ENCODE data around the gene WDFY2.

The WDFY2 gene

DNA sequence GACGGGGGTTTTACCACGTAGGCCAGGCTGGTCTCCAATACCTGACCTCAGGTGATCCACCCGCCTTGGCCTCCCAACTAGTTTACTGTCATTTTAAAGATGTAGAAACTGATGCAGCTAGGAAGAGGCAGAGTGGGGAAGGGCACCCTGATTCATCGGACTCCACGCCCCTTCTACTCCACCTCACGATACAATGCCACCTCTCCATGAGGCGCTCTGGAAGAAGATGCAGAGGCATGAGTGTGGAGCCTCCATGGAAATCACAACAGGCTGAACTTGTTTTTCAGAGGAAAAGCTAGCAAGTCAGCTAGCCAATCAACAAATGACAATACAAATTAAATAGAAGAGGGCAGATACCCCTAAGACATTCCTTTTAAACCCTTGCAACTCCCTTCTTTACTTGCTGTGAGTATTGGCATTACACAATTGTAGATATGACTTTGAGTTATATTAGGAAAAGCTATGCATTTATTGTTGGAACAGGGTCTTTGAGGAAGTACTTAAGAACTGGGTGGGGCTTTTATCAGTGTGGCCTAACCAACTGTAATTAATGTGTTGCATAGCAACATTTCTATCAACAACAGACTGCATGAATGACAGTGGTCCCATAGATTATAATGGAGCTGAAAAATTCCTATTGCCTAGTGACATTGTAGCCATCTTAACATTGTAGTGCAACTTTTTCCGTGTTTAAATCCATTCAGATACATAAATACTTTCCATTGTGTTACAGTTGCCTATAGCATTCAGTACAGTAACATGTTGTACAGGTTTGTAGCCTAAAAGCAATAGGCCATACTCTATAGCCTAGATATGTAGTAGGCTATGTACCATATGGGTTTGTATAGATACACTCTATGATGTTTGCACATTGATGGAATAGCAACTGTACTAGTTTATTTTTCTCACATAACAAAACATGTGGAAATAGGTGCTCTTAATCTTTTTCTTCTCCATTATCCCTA, 17.6 kb downstream of the WDFY2 start:
- DNase-seq, result no peak

DNA sequence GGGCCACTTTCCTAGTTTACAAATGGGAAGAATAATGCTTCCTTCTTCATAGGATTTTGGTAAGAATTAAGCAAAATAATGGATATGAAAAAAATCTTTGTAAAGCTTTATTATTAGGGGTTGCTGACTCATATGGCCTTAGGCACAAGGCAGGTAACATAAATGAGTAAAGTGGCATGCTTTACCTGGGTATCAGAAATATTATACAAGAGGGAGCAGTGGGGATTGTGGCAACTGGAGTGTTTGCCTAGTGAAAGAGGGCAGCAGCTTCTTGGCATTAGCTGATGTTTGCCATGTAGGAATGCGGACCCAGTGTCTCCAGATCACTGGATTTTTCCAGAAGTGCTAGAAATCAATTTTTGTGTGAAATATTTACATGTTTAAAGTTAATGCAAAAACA, 19.5 kb downstream of the WDFY2 start:
- DNase-seq, result no peak

DNA sequence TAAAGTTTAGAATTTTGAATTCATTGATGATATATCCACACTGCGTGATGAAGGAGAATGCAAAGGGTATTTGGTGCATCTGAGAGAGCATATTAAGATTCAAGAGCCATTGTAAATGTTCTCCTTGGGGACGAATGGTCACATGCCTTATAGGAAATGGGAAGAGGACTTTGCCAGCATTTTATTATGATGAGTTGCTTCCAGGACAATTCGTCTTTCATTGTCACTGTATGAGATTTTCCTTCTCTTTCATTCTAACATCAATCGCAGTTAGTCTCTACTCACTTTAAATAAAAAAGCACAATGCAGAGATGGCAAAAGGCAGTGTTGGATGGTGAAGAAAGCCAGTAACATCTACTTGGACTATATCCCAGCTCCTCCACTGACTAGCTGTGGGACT, 21.4 kb downstream of the WDFY2 start:
- DNase-seq, result no peak

DNA sequence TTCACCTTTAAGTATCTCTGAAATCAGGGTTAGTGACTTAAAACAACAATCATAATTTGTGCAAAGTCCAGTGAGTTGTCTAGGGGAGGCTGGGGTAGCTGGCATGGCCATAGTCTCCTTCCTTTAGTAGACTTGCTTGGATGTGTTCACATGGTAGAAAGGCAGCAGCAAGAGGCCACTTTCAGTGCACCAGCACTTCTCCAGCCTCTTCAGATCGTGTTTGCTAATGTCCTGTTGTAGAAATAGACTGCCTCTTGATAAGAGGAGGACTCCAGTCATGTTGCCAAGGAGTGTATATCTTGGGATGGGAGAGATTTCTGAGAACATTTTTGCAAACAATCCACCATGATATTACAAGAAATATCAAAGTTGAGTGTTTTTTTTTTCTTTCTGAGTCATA, 22.9 kb downstream of the WDFY2 start:
- DNase-seq, result no peak

DNA sequence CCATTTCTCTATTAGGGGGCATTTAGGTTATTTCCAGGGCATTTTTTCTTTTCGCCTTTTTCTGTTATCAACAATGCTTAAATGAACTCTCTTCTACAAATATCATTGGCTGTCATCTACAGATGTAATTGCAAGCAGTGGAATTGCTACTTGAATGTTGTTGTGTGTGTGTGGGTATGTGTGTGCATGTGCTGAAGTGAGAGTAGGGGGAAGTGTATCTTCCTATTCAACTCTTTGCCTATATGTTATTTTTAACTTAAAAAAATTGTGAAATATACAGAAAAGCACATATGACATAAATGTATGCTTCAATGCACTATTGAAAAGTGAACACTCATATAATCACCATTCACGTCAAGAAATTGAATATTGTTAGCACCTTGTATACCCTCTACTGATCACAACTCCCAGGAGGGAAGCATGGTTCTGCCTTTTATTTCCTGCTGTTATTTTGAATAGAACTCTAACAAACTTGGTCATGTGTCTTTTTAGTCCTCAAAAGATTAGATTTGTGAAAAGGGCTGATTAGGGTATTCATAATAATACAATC, 24.7 kb downstream of the WDFY2 start:
- no peak for DNase-seq

DNA sequence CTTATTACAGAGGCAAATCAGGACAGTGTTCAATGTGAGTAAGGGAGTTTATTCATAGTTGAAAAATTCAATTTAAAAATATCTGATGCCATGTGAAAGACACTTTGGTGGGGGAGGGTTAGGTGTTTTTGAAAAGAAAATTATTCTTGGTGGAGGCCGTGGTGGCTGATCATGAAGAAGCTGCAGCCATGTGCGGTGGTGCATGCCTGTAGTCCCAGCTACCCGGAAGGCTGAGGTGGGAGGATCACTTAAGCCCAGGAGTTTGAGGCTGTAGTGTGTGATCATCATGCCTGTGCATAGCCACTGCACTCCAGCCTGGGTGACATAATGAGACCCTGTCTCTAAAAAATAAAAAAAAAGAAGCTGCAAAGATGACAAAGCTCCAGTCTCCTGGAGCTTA, 28.6 kb downstream of the WDFY2 start:
- DNase-seq, result no peak

DNA sequence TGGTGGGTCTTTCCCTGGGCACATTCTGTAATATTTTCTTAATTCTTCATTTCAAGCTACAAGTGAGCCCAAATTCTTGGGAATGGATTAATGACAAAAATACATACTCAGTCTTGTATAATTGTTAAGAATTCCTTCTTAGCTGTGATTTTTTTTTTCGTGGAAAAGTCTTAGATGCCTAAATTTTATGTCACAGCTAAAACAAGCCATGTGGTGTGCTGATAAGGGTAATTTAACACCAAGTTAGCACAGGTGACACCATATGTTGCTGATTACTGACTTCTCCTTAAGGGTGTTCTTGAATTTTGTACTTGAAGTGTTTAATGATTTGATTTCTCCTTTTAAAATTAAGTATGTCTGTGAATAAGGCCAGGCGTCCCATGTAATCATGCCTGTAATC, 29.3 kb downstream of the WDFY2 start:
- DNase-seq, result no peak

DNA sequence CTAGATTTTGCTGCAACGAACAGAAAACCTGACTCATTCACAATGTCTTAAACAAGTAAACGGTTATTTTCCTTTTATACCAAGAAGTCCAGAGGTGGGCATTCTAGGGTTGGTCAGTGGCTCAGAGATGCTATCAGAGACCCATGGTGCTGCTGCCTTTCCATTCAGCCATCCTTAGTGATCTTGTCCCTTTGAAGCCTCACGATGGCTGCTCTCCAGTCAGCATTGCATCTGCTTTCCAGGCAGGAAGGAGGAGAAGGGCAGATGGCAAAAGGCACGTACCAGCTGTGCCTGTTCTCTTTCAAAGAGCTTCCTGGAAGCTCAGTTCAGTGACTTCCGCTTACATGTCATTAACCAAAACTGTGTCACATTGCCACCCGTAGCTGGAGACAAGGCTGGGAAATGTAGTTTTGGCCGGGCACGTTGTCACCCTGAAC, 30.1 kb downstream of the WDFY2 start:
- DNase-seq, result peak; percentile 64 to 71 (median 65)

DNA sequence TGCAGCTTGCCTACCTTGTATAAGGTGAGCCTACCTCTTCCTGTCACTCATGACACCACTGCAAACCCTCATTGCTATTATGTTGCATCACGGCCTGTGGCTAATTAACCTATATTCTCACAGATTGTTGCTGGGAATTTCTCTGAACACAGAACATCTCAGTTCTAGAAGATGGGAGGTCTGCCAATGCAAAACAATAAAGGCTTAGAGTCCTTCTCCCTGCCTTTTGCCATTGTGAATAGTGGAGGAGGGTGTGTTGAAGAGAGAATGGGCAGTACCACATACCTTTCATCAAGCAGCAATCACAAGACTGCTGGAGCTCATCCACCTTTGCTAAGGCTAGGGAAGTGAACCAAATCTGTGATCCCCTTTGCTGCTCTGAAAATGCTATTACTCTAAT, 34.4 kb downstream of the WDFY2 start:
- no peak for DNase-seq

DNA sequence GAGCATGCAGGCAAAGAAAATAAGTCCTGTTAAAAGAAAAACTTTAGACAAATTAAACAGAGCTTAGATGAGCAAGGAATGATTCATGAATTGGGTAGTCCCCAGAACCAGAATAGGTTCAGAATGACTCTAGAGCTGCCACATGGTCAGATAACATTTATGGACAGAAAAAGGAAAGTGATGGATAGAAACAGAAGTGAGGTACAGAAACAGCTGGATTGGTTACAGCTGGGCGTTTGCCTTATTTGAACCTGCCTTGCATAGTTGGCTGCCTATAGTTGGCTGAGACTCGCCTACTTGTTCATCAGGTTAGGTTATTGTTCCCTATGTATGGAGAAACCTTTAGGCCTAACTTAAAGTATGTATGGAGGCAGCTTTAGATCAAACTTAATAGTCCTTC, 35.4 kb downstream of the WDFY2 start:
- peak; percentile 53 to 84 (median 68) for DNase-seq

DNA sequence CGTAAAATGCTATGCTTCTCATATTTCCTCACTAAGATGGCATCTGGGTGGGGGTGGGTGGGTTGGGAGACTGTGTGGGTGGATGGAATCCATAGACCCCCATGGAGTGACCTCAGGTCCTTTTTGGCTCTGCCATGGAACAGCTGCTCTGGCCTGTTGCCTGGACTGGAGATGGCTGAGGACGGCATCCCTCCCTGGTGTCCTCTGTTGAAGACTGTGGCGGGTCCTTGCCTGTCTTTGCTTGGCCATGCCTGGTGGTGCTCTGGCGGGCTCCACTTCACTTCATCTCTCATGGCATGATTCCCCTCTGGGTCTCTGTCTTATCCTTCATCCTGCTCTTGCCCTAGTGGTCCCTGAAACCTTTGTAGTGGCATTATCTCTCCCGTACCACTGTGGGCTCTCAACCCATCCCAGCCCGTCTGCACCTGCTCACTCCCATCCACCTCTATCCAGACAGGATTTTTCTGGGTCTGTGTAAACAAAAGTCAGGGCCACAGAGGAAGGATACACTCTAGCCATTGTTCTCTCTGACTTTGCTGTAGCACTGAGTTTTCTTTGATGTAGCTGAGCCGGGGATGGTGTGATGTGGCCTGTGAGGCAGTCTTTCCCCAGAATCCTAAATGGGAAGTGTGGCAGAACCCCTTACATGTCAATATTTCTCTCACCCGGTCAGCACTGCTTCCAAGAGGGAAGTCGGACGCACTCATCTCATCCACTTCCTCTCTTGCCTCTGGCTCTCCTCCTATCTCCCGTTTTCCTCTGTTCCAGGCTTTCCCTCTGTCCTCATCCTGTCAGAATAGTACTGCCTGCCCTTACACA, 36.1 kb downstream of the WDFY2 start:
- DNase-seq, result peak; percentile 68 to 78 (median 69)

DNA sequence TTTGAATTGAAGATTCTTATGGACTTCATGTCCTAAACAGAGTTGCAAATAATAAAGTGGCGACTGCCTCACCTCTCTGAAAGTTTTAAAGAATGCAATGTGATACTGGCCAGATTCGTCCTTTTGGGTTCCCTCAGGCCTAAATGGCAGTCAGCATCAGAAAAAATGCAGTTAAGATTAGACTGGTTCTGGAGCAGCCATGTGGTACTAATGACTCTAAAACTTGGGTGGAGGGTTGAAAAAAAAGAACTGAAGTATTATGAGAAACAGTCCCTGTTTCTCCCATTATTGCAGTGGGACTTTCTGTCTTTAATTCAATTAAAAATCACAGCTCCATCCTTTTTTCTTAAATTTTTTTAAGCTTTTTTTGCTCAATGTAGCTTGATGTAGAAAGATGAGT, 37.3 kb downstream of the WDFY2 start:
- no peak for DNase-seq

DNA sequence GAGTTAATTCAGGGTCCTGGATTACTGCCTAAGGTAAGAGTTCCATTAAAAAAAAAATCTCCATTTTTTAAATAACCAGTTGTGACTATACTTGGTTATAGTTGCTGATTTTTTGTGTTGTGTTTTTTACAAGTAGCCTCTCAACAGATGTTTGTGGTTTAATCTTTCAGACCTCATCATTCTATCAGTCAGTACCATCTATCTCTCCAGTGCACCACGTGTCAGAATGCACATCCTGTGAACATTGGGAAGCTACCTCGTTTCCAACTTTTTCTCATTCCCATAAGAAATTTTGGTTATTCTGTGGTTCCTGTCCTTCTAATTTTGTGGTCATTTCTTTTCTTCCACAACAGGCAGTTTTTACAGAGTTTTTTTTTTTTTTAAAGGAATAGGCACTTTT, 39.2 kb downstream of the WDFY2 start:
- DNase-seq, result no peak

DNA sequence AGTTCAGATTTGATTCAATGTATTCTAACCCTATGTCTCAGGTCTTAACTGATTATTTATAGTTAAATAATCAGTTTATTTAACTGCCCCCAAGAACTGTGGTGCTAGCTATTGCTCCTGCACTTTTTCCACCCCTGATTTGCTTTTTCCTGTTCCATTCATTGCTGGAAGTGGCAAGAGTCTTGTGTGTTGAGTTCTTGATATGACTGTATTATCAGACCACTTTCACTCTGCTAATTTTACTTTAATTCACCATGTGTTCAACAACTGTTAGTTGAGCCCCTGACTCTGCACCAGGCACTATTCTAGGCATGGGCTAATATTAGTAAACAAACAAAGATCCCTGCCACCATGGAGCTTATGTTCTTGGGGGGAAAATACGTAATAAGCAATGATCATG, 39.9 kb downstream of the WDFY2 start:
- no peak for DNase-seq

DNA sequence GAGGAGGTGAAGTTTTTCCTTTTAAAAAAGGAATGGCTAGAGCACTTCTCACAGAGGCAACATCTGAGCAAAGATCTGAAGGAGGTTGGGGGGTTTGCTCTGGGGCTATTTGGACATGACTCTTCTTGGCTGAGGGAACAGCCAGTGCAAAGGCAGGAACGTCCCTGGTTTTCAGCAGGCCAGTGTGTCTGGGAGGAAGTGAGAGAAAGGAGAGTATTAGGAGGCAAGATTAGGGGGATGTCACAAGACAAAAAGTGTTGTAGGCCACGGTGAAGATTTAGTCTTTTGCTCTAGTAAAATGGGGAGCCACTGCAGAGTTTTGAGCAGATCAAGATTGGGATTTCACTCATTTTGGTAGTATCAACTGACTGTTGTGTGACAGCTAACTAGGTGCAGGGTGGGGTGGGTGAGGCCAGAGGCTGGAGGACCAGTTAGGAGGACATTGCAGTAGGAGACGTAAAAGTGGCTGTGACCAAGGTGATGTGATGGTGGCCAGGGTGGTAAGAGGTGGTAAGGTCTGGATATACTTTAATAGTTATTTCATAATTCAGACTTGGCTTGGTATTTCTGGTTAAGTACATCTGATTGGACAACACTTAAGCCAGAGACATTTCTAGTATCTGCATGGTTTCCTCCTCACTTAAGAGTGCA, 40.6 kb downstream of the WDFY2 start:
- peak; percentile 29 to 34 (median 33) for DNase-seq

DNA sequence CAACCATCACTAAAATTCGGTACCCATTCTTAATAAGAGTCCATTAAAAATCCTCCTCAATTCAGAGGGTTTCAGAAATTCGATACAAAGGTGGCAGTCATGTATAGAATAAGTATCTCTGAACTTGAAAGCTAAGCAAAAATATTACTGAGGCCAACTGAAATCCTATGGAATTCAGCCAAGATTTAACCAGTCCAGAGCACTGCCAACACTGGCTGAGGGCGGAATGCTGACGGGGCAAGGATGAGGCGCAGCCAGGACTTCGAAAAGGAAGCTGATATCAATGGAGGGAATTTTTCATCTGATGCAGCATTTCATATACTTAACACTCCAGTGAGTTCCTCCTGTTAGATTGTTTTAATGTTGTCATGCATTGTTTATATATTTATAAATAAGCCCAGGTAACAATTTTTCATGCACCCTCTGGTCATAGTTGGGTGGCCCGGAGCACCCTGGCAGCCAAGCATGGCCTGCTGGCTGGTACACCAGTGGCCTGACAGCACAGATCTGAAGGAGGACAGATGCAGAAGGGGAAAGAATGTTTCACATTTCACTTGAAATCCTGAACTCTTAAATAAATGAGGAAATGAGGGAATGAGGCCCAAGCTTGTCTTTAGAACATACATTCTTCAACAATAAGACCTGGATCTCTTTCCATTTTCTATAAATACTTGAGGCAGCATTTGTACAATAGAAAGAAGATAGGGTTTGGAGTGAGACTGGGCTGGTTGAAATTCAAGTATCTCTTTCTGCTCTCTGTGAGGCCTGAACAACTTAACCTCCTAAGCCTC, 41.5 kb downstream of the WDFY2 start:
- peak; percentile 44 to 49 (median 48) for DNase-seq

DNA sequence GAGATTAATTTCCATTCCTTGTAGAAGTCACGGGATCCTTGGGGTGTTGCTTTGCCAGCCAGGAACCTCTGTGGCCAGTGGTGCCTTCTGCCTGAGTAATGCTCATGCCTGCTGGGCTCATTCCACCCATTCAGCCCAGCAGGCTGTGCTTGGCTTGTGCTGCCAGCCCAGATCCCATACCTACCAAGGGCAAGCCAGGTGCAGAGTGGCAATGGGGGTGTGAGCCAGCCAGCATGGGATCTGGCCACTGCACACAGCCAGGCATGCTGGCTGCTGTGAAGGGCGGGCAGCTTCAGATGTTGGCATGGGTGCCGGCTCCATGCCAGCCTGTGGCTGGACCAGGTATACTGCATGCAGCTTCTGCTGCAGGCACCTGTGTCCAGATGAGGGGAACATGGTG, 42.5 kb downstream of the WDFY2 start:
- DNase-seq, result no peak

DNA sequence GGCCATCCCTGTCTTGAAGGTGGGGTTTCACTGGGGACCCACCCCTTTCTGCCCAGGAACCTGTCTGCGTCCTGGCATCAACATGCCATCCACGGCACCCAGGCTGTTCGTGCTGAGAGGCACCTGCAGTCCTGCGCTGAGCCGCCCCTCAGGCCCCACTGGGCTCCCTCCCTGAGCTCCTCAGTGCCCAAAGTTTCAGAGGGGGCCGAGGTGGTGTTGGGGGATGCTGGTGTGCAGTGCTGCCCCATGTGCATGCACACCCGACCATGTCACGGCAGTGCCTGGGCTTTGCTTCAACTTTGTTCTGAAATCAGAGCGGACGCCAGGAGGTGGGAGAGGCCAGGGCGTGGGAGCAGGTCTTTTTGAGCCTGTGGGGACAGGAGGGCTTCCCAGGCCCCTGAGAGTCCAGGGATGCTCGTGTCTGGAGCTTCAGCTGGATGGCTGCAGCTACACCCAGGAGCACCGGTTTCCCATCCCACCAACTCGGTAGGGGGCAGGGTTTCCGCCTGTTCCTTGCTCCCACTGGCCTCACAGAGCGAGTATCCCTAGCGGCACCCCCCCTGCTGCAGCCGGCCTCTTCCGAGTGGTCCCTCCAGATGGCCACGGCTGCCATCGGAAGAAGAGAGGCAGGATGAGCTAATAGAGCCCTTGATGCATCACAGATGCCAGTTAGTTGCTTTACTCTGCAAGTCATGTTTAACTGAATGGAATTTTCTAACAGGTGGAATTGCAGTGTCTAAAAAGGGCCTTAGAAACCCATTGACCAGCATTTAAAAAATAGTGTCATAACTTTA, 44.0 kb downstream of the WDFY2 start:
- DNase-seq, result no peak

DNA sequence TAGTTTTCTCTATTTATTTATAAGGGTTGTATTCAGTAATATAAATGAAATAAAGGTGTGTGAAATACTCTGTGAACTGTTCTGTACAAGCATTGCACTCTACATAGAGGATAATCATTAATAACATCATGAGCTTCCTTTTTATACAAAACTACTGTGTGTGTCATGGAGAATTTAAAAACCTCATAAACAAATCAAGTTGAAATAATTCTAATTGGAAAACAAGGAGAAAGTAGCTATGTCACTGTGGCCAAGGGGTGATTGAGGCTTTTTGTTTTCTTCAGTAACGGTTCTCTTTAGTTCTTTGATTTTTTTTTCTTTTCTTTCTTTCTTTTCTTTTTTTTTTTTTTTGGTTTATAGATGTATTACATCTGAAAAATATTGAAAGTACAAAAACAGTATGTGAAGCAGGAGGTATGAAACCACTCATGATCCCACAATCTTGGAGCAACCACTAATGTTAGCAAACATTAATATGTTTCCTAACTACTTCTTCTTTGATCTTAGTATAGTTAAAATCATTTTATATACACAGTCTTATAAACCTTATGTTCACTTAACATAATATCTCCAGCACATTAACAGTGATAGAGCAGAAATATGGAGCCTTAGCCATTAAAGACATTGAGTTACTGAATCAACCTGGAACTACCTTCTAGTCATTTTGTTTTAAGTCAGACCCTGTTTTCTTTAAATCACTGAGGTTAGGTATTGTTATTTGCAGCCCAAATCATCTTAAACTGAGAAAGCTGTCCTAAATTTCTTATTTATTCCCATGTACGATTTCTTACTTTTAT, 45.4 kb downstream of the WDFY2 start:
- DNase-seq, result no peak

DNA sequence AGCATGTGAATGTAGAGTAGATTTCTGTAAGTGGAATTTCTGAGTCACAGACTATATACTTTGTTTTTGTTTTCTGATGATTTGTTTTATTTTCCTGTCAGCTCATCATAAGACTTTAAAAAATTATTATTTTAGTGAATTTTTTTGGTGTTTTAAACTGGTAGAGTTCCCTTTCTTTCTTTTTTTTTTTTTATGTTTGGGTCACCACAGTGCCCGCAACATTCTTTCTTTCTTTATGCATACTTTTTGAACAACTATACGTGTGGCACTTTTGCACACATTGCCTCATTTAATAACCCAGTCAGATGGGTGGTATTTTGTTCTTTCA, 46.0 kb downstream of the WDFY2 start:
- no peak for DNase-seq

Data from suppressor macrophage treated with lipopolysaccharide for 1 hour (primary cell).